GM10847 (cell line): ENCODE data around the gene PTPRG.

Source experiments
- POLR2A ChIP-seq: IDR thresholded peaks from 2 replicates; pipeline ENCODE4 v1.6.1; 2011; ENCODE audit not compliant: insufficient read length; ENCODE audit errors: extremely low read depth

The PTPRG gene

GRCh38 chr3:61828880-61829721 lies 267.7 kb downstream of the PTPRG start:
- TF ChIP-seq POLR2A: no peak

GRCh38 chr3:61829722-61830350 lies 268.5 kb downstream of the PTPRG start:
- TF ChIP-seq POLR2A: no peak

- no peak for TF ChIP-seq POLR2A
These were observed 270.6 kb downstream of the PTPRG start for GRCh38 chr3:61831973-61832372.

GRCh38 chr3:61832375-61833229 lies 271.2 kb downstream of the PTPRG start:
- no peak for TF ChIP-seq POLR2A

- no peak for TF ChIP-seq POLR2A
These were observed 277.9 kb downstream of the PTPRG start for GRCh38 chr3:61839256-61839655.

- no peak for TF ChIP-seq POLR2A
These were observed 279.9 kb downstream of the PTPRG start for GRCh38 chr3:61841111-61841845.

GRCh38 chr3:61841988-61842387 lies 280.6 kb downstream of the PTPRG start:
- no peak for TF ChIP-seq POLR2A

- TF ChIP-seq POLR2A: no peak
These were observed 283.0 kb downstream of the PTPRG start for GRCh38 chr3:61844346-61844745.

- no peak for TF ChIP-seq POLR2A
These were observed 285.1 kb downstream of the PTPRG start for GRCh38 chr3:61846488-61846887.

GRCh38 chr3:61847784-61848462 lies 286.6 kb downstream of the PTPRG start:
- TF ChIP-seq POLR2A: no peak

- no peak for TF ChIP-seq POLR2A
These were observed 287.5 kb downstream of the PTPRG start for GRCh38 chr3:61848885-61849284.

- TF ChIP-seq POLR2A: no peak
These were observed 292.5 kb downstream of the PTPRG start for GRCh38 chr3:61853912-61854311.

- TF ChIP-seq POLR2A: no peak
These were observed 293.8 kb downstream of the PTPRG start for GRCh38 chr3:61855211-61855610.

GRCh38 chr3:61857297-61857696 lies 295.9 kb downstream of the PTPRG start:
- no peak for TF ChIP-seq POLR2A

- no peak for TF ChIP-seq POLR2A
These were observed 296.7 kb downstream of the PTPRG start for GRCh38 chr3:61858054-61858453.

GRCh38 chr3:61861410-61861809 lies 300.0 kb downstream of the PTPRG start:
- no peak for TF ChIP-seq POLR2A
